GM23248 (cell line): Measurements from ENCODE around the gene EGF.

Experiments used
- EZH2 ChIP-seq: fragments of 200-600 bp; sonication (generic); IDR thresholded peaks from 2 replicates; pipeline ENCODE4 v1.6.1; 2018; ENCODE audit warnings: antibody characterized with exemption, mild to moderate bottlenecking; ENCODE audit not compliant: insufficient read depth, poor library complexity, severe bottlenecking
- EZH2phosphoT487 ChIP-seq: fragments of 200-600 bp; sonication (generic); IDR thresholded peaks from 2 replicates; pipeline ENCODE4 v1.6.1; 2018; ENCODE audit warnings: antibody characterized with exemption, moderate library complexity, mild to moderate bottlenecking, low read depth; ENCODE audit not compliant: insufficient read depth

DNA sequence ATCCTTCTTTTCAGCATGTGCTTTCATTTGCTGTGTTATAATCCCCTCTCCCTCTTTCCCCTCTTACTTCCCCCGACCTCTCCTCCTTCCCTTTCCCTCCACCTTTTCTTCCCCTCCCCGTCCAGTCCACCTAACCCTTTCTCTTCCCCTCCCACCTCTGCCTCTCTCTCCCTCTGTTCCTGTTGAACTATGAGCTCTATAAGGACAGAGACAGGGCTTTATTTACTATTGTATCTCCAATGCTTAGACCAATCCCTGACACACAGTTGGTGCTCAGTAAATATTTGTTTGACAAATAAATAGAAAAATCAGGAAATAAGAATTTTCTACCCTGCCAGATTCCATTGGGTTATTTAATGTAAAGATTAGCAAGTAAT is 60.8 kb downstream of the EGF start:
- TF ChIP-seq EZH2phosphoT487: no peak
- no peak for TF ChIP-seq EZH2
